Activated naive CD8-positive, alpha-beta T cell treated with anti-CD3 and anti-CD28 coated beads, Interleukin-2, amount 10 ng/mL, durations not matched to agents 7 days and 5 days (primary cell): ENCODE data around the gene RAB37. TPM values are rescaled to one million over a fixed set of nuclear protein-coding genes. Genes with fewer than 3 reads are reported as not detected.

Experiments
- ATAC-seq: fragments of 150-1000 bp; cut with Tn5 transposase; one replicate; pipeline ENCODE4 v1.10.0; 2021; ENCODE audit warnings: low read depth, moderate library complexity
- POLR2A ChIA-PET: fragments of 350-600 bp; sonication (Branson Sonifier 250); formaldehyde crosslinking; loops from one replicate; lab custom pipeline; 2021; ENCODE audit warnings: antibody characterized with exemption; lab: Charles Lee
- DNase-seq: peaks from one replicate; pipeline ENCODE4 v3.0.0; 2021
- H3K27ac Mint-ChIP-seq: one replicate; pipeline ENCODE4 v1.8.0; 2022; ENCODE audit warnings: mild to moderate bottlenecking, mixed read lengths
- H3K27me3 Mint-ChIP-seq: one replicate; pipeline ENCODE4 v1.8.0; 2022; ENCODE audit warnings: mild to moderate bottlenecking, moderate library complexity, mixed read lengths
- H3K36me3 Mint-ChIP-seq: one replicate; pipeline ENCODE4 v1.8.0; 2021; ENCODE audit warnings: mild to moderate bottlenecking, mixed read lengths
- H3K4me1 Mint-ChIP-seq: one replicate; pipeline ENCODE4 v1.8.0; 2021; ENCODE audit warnings: mixed read lengths
- H3K4me3 Mint-ChIP-seq: one replicate; pipeline ENCODE4 v1.8.0; 2022; ENCODE audit warnings: mild to moderate bottlenecking, moderate library complexity, mixed read lengths
- H3K9me3 Mint-ChIP-seq: one replicate; pipeline ENCODE4 v1.8.0; 2021; ENCODE audit warnings: mixed read lengths
- total RNA-seq, 2 experiments: library from RNA; stranded (reverse); gene quantifications; one replicate each; pipeline ENCODE4 v1.2.3, GENCODE V29; 2021

RAB37 gene
- total RNA-seq, 2 experiments from 2014 or later, result 24.7 to 27.5 TPM

DNA sequence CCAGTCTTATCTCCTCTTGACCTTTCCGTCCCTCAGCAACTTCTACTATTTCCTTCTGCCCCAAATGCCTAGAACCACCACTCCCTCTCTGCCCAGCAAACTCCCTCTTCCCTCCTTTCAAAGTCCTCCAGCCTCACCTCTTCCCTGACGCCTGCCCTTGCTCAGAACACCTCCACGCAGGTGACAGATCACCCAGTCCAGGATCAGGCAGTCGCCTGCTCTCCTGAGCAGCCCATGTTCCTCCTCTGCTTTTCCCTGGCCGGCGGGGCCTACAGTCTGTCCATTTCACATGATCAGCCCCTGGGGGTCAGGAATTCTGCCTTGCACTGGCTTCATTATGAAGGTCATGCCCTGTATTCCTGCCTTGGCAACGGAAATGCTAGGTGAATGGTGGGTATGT lies 24.8 kb upstream of the RAB37 start:
- no peak overlapping the region for H3K4me3 Mint-ChIP-seq
- DNase-seq (no peak), ATAC-seq (no peak)
- POLR2A ChIA-PET, result no interaction called here
- no peaks in the 10 kb centered on the region for H3K9me3 Mint-ChIP-seq
- H3K36me3 Mint-ChIP-seq, result no peaks in the 10 kb centered on the region
- no peak overlapping the region for H3K27ac Mint-ChIP-seq
- H3K4me1 Mint-ChIP-seq, result peaks cover 6% of the 10 kb centered on the region
- peaks cover 53% of the 10 kb centered on the region for H3K27me3 Mint-ChIP-seq

DNA sequence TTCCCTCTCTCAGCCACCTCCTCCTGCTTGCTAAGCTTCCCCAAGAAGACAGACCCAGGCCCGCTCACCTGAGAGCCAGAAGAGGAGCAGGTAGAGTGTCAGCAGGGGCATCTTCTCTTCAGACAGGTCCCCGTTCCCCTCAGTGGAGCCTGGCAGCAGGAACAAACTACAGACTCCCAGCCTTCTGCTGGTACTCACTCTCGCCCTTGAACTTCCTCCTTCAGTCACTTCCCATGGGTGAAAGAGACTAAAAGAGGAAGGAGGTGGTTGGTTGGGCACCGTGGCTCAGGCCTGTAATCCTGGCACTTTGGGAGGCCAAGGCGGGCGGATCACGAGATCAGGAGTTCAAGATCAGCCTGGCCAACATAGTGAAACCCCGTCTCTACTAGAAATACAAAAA lies 24.3 kb upstream of the RAB37 start, which contains the start of gene CD300LF:
TSS of gene CD300LF (minus strand) at position 168 of the 400 bp plus-strand sequence. CDS start at position 111, 57 bp downstream.
- DNase-seq, result no peak
- Mint-ChIP-seq H3K27me3 (peaks cover 56% of the 10 kb centered on the region), H3K4me1 (peaks cover 6% of the 10 kb centered on the region), H3K4me3 (no peak within 1 kb of the TSS), H3K27ac (no peak within 1 kb of the TSS), H3K9me3 (no peaks in the 10 kb centered on the region), H3K36me3 (no peaks in the 10 kb centered on the region)
- ATAC-seq, result no peak
- POLR2A ChIA-PET, result no interaction called here

DNA sequence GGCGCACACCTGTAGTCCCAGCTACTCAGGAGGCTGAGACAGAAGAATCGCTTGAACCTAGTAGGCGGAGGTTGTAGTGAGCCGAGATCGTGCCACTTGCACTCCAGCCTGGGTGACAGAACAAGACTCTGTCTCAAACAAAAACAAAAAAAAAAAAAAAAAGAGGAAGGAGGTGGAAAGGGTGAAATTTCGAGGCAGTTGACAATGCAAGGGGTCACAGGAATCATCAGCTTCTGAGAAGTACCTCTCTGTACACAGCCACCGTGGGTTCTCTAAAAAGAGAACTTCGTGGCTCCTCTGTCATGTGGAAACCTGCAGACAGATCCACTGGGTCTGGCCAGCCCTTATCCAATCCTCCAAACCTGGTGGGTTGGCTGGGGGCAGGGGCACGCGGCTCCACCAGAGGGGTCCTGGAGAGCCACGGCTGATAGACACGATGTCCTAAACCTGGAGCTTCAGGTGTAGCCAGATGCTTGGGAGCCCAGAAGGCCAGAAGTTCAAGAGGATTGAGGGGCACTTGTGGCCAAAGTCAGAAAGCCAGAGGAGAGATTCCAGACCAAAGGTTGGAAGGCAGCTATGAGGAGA lies 23.8 kb upstream of the RAB37 start:
- H3K36me3 Mint-ChIP-seq, result no peaks in the 10 kb centered on the region
- no peaks in the 10 kb centered on the region for H3K9me3 Mint-ChIP-seq
- no peak overlapping the region for H3K27ac Mint-ChIP-seq
- H3K4me1 Mint-ChIP-seq, result peaks cover 6% of the 10 kb centered on the region
- ATAC-seq (no peak), DNase-seq (no peak)
- POLR2A ChIA-PET, result no interaction called here
- H3K4me3 Mint-ChIP-seq, result no peak overlapping the region
- peaks cover 56% of the 10 kb centered on the region for H3K27me3 Mint-ChIP-seq

DNA sequence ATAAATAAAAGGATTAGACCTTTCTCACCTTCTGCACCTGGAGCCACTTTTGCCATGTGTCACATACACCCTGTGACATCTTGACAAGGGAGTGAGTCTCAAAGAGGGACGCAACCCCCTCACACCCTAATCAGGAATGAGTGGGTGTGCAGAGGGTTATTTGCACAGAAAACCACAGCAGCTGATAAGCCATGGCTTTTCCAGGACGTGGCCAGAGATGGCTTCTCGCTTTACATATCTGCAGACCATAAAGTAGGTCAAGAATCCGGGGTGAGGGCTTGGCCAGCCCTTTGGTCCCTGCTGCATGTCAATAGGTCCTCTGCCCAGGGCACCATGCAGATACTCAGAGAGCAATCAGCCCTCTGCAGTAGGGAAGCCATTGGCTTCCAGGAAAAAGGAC lies 21.9 kb upstream of the RAB37 start:
- POLR2A ChIA-PET, result no interaction called here
- Mint-ChIP-seq H3K9me3 (no peaks in the 10 kb centered on the region), H3K4me3 (no peak overlapping the region), H3K4me1 (peaks cover 6% of the 10 kb centered on the region), H3K27ac (no peak overlapping the region), H3K36me3 (no peaks in the 10 kb centered on the region), H3K27me3 (peaks cover 61% of the 10 kb centered on the region)
- DNase-seq, result no peak
- ATAC-seq, result no peak

DNA sequence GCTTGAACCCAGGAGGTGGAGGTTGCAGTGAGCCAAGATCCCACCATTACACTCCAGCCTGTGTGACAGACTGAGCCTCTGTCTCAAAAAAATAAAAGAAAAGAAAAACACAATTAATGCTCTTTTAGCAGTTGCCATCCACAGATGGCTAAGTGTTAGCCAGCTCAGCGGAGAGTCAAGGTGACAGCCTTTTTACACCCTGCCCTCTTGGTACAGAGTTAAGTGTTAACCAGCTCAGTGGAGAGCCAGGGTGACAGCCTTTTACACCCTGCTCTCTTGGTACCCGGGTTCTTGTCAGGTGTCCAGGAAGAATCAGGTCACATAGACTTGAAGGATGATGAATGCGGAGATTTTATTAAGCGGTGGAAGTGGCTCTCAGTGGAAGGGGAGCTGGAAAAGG lies 16.6 kb upstream of the RAB37 start:
- Mint-ChIP-seq H3K27me3 (peaks cover 54% of the 10 kb centered on the region), H3K4me1 (peaks cover 5% of the 10 kb centered on the region), H3K4me3 (no peak overlapping the region), H3K9me3 (no peaks in the 10 kb centered on the region), H3K27ac (no peak overlapping the region), H3K36me3 (no peaks in the 10 kb centered on the region)
- no peak for ATAC-seq
- no peak for DNase-seq
- POLR2A ChIA-PET, result no interaction called here

DNA sequence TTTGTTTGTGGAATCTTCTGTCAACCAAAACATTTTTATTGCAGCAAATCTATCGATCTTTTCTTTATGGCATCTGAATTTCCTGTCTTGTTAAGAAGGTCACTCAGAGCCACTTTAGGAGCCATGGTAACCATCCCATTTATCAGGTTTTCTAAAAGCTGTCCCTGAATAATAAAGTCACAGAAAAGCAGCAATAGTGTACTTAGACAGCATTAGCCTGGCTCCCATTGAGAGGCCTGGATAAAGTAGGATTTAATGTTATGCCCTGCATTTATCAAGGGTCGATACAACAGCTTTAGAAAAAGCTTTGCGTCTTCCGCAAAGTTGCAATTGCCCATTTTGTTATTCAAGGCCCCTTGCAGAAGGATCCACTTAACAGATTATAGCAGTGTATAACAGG lies 14.3 kb upstream of the RAB37 start:
- H3K4me1 Mint-ChIP-seq, result peaks cover 5% of the 10 kb centered on the region
- POLR2A ChIA-PET, result no interaction called here
- no peak for ATAC-seq
- no peak for DNase-seq
- H3K27ac Mint-ChIP-seq, result no peak overlapping the region
- H3K27me3 Mint-ChIP-seq, result peaks cover 42% of the 10 kb centered on the region
- H3K4me3 Mint-ChIP-seq, result no peak overlapping the region
- H3K36me3 Mint-ChIP-seq, result no peaks in the 10 kb centered on the region
- H3K9me3 Mint-ChIP-seq, result no peaks in the 10 kb centered on the region

DNA sequence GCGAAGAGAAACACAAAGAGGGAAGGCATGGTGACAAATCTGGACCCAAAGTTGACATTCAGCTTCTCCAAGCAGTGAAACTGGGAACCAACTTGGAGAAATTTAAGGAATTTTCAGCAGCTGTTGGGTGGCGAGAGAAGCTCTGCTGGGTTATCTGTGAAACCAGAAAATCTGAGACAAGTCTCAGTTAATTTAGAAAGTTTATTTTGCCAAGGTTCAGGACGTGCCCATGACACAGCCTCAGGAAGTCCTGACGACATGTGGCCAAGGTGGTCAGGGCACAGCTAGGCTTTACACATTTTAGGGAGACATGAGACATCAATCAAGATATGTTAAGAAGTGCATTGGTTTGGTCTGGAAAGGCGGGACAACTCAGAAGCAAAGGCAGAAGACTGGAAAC lies 13.2 kb upstream of the RAB37 start:
- ATAC-seq (no peak), DNase-seq (no peak)
- H3K9me3 Mint-ChIP-seq, result no peaks in the 10 kb centered on the region
- POLR2A ChIA-PET, result no interaction called here
- H3K4me3 Mint-ChIP-seq, result no peak overlapping the region
- H3K27me3 Mint-ChIP-seq, result peaks cover 37% of the 10 kb centered on the region
- H3K27ac Mint-ChIP-seq, result no peak overlapping the region
- peaks cover 5% of the 10 kb centered on the region for H3K4me1 Mint-ChIP-seq
- no peaks in the 10 kb centered on the region for H3K36me3 Mint-ChIP-seq

DNA sequence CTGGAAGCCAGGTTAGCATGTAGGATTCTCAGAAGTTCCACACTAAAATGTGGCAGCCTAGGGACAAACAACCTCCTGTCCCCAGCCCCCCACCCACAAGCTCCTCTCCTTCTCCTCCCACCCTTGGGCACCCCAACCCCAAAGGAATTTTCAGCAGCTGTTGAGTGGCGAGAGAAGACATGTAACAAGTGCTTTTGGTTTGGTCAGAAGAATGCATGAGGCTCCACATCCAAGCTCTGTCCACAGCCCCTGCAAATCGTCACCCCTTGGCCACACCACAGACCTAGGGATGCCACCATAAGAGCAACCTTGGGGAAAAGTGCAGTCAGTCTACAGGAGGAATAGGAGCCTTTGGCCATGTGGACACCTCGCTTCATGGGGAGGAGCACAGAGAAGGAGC lies 11.9 kb upstream of the RAB37 start:
- H3K27me3 Mint-ChIP-seq, result peaks cover 31% of the 10 kb centered on the region
- peaks cover 7% of the 10 kb centered on the region for H3K4me1 Mint-ChIP-seq
- DNase-seq, result no peak
- no peak for ATAC-seq
- no peaks in the 10 kb centered on the region for H3K9me3 Mint-ChIP-seq
- H3K4me3 Mint-ChIP-seq, result no peak overlapping the region
- H3K27ac Mint-ChIP-seq, result no peak overlapping the region
- POLR2A ChIA-PET, result no interaction called here
- H3K36me3 Mint-ChIP-seq, result no peaks in the 10 kb centered on the region

DNA sequence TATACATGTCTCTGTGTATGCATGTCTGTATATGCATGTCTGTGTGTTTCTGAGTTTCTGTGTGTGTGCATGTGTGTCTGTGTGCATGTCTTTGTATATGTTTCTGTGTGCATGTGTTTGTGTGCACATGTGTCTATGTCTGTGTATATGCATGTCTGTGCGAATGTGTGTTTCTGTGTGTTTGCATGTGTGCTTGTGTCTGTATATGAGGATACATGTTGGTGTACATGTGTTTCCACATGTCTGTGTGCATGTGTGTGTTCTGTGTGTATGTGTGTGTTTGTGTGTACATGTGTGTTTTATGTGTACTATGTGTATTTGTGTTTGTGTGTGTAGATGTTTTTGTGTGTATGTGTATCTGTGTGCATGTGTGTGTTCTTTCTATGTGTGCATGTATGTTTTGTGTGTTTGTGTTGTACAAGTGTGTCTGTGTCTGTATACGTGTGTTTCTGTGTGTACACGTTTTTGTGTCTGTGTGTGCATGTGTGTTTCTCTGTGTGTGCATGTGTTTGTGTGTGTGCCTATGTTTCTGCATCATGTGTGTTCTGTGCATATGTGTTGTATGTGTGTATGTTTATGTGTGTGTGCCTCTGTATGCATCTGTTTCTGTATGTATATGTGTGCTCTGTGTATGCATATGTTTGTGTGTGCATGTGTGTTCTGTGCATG lies 8.9 kb upstream of the RAB37 start:
- H3K9me3 Mint-ChIP-seq, result no peaks in the 10 kb centered on the region
- no peaks in the 10 kb centered on the region for H3K36me3 Mint-ChIP-seq
- ATAC-seq (no peak), DNase-seq (no peak)
- H3K27me3 Mint-ChIP-seq, result peaks cover 9% of the 10 kb centered on the region
- no peak overlapping the region for H3K27ac Mint-ChIP-seq
- no peak overlapping the region for H3K4me3 Mint-ChIP-seq
- H3K4me1 Mint-ChIP-seq, result peaks cover 17% of the 10 kb centered on the region
- POLR2A ChIA-PET, result no interaction called here

DNA sequence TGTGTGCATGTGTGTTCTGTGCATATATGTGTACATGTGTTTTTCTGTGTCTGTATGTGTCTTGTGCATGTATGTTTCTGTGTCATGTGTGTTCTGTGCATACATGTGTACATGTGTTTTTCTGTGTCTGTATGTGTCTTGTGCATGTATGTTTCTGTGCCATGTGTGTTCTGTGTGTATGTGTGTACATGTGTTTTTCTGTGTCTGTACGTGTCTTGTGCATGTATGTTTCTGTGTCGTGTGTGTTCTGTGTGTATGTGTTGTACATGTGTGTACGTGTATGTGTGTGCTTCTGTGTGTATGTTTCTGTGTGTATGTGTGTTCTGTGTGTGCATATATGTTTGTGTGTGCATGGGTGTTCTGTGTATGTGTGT lies 8.4 kb upstream of the RAB37 start:
- peaks cover 17% of the 10 kb centered on the region for H3K4me1 Mint-ChIP-seq
- ATAC-seq (no peak), DNase-seq (no peak)
- H3K4me3 Mint-ChIP-seq, result no peak overlapping the region
- no peaks in the 10 kb centered on the region for H3K9me3 Mint-ChIP-seq
- POLR2A ChIA-PET, result no interaction called here
- H3K27ac Mint-ChIP-seq, result no peak overlapping the region
- no peaks in the 10 kb centered on the region for H3K36me3 Mint-ChIP-seq
- peaks cover 9% of the 10 kb centered on the region for H3K27me3 Mint-ChIP-seq

DNA sequence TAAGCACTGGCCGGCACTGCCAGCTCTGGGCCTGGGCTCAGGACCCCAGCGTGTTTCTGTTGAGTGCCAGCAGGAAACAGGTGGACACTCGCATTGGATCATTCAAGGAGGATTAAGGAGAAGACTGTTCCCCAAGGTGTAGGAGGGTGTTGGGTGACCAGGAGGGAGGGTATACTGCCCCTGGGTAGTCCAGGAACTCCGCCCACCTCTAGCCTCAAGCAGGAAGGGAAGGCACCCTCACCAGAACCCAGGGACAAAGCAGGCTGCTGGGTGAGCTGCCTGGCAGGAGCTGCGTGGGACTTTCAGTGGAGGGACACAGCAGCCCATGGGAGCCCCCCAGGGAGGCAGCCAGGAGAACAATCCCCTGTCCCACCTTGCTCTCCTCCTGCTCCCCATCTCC lies 7.7 kb upstream of the RAB37 start:
- peaks cover 14% of the 10 kb centered on the region for H3K4me1 Mint-ChIP-seq
- DNase-seq (no peak), ATAC-seq (no peak)
- H3K27me3 Mint-ChIP-seq, result peaks cover 10% of the 10 kb centered on the region
- no peak overlapping the region for H3K4me3 Mint-ChIP-seq
- H3K36me3 Mint-ChIP-seq, result no peaks in the 10 kb centered on the region
- POLR2A ChIA-PET, result no interaction called here
- H3K27ac Mint-ChIP-seq, result no peak overlapping the region
- H3K9me3 Mint-ChIP-seq, result peaks cover 1% of the 10 kb centered on the region

DNA sequence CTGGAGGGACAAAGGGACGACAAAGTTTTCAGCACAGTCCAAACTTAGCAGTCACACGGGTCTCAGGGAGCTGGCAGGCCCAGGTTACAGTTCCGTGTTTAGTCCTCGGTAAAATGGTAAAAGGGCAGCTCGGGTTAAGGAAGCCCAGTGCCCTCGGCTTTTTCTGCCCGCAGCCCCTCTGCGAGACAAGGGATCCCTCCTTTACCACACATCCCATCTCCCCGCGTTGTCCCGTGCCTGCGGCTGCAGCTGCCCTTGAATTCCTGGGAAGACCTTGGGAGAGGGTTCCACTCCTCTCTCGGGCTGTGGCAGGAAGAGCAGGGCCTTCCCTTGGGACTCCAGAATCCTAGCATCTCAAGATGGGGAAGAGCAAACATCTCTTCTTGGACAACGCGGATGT lies 7.2 kb upstream of the RAB37 start:
- H3K36me3 Mint-ChIP-seq, result no peaks in the 10 kb centered on the region
- H3K27me3 Mint-ChIP-seq, result peaks cover 12% of the 10 kb centered on the region
- H3K9me3 Mint-ChIP-seq, result peaks cover 1% of the 10 kb centered on the region
- DNase-seq (no peak), ATAC-seq (no peak)
- no peak overlapping the region for H3K27ac Mint-ChIP-seq
- peaks cover 17% of the 10 kb centered on the region for H3K4me1 Mint-ChIP-seq
- H3K4me3 Mint-ChIP-seq, result peak overlapping the region; percentile 14
- POLR2A ChIA-PET, result no interaction called here

DNA sequence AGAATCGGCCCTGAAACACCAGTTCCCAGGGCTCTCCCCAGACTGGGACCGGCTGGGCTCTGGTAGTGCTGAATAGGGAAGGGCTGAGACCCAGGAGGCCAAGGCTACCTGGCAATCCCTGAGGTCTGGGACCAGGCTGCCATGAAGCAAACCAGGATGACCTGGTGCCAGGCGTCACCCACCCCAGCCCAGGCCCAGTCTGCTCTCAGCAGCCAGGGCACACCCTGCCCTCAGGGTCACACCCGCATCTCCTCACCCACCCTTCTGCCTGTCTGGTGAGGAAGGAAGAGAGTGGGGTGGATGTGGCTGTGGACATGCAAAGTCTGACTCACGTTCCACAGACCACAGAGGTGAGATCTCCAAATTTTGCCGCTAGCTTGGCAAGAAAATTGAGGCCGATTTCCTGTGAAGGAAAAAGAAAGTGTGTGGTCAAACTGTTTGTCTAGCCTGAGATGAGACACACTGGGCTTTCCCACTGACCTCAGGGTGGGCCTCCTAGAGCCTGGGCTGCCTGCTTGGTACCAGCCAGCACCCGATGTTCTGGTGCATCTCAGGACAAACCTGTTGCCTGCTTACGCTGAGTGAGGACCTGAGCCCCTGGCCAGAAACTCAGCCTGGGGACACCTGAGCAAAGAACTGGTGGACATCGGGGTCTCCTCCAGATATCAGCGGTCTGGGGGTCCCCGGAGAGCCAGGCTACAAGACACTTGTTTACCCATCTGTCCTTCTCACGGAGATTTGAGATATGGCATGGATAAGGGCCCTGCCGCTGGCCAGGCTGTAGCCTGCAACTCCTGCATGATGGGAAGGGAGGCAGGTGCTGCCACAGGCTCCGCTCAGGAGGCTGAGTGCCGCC lies 6.3 kb upstream of the RAB37 start:
- Mint-ChIP-seq H3K27me3 (peaks cover 13% of the 10 kb centered on the region), H3K9me3 (peaks cover 1% of the 10 kb centered on the region), H3K36me3 (no peaks in the 10 kb centered on the region), H3K4me1 (peaks cover 21% of the 10 kb centered on the region), H3K4me3 (peak overlapping the region; percentile 37), H3K27ac (peak overlapping the region; percentile 46)
- peak; percentile 62 for DNase-seq
- POLR2A ChIA-PET, result no interaction called here
- peak; percentile 78 for ATAC-seq

DNA sequence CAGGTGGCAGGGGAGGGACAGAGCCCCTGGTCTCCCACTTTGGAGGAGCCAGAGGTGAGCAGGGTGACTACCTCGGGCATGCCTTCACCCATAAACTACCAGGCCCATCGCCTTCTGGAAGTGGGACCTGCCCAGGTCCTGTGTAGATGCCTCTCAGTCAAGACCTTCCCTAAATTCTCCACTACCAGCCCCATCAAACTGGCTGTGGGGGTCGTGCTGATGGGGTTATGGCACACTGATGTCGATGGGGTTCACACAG lies 5.8 kb upstream of the RAB37 start:
- Mint-ChIP-seq H3K9me3 (peaks cover 1% of the 10 kb centered on the region), H3K4me3 (peak overlapping the region; percentile 37), H3K4me1 (peaks cover 23% of the 10 kb centered on the region), H3K27me3 (peaks cover 17% of the 10 kb centered on the region), H3K27ac (no peak overlapping the region), H3K36me3 (no peaks in the 10 kb centered on the region)
- POLR2A ChIA-PET, result no interaction called here
- no peak for DNase-seq
- ATAC-seq, result peak; percentile 11
